ENCODE measurements around the gene LTA.

DNA sequence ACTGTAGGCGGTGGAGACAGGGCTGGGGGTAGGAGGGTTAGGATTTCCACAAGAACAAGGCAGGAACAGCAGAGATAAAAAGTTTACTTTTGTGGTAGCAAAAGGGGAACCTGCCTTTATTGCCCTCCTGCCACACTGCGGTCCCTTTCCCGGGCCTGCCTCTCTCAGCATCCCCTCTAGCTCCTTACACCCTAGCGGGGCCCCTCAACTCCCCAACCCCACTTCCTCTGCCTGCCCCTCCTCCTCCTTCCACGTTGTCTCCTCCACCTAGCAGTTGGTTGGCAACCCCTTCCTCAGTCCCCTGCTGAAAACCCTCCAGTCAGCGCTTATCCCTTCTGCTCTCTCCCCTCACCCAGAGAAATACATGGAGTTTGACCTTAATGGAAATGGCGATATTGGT is 43.7 kb downstream of the LTA start:
- peak; percentile 68 for TF ChIP-seq POLR2A (IDR thresholded peaks at IDR 0.05; ENCODE audit: extremely low read depth, insufficient read length)
- TF ChIP-seq, protein P1, sequence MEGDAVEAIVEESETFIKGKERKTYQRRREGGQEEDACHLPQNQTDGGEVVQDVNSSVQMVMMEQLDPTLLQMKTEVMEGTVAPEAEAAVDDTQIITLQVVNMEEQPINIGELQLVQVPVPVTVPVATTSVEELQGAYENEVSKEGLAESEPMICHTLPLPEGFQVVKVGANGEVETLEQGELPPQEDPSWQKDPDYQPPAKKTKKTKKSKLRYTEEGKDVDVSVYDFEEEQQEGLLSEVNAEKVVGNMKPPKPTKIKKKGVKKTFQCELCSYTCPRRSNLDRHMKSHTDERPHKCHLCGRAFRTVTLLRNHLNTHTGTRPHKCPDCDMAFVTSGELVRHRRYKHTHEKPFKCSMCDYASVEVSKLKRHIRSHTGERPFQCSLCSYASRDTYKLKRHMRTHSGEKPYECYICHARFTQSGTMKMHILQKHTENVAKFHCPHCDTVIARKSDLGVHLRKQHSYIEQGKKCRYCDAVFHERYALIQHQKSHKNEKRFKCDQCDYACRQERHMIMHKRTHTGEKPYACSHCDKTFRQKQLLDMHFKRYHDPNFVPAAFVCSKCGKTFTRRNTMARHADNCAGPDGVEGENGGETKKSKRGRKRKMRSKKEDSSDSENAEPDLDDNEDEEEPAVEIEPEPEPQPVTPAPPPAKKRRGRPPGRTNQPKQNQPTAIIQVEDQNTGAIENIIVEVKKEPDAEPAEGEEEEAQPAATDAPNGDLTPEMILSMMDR (IDR thresholded peaks at IDR 0.05; ENCODE audit: low read depth, low read length): no peak
- peak; percentile 95 for TF ChIP-seq MYC (IDR thresholded peaks at IDR 0.05; ENCODE audit: low read depth, low read length)
- TF ChIP-seq, protein P2, sequence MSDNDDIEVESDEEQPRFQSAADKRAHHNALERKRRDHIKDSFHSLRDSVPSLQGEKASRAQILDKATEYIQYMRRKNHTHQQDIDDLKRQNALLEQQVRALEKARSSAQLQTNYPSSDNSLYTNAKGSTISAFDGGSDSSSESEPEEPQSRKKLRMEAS (IDR thresholded peaks at IDR 0.05; ENCODE audit: low read depth, low read length): peak; percentile 81

Data from NB4 (cell line).